ENCODE results near the gene CCDC57.

CCDC57 gene

GRCh38 chr17:82056729-82057621 is 155.7 kb downstream of the CCDC57 start:
- DNase-seq, result no peak

- no peak for DNase-seq
Observed at GRCh38 chr17:82055965-82056728, 156.5 kb downstream of the CCDC57 start.

- no peak for DNase-seq
Observed at GRCh38 chr17:82055023-82055964, 157.3 kb downstream of the CCDC57 start.

DNA sequence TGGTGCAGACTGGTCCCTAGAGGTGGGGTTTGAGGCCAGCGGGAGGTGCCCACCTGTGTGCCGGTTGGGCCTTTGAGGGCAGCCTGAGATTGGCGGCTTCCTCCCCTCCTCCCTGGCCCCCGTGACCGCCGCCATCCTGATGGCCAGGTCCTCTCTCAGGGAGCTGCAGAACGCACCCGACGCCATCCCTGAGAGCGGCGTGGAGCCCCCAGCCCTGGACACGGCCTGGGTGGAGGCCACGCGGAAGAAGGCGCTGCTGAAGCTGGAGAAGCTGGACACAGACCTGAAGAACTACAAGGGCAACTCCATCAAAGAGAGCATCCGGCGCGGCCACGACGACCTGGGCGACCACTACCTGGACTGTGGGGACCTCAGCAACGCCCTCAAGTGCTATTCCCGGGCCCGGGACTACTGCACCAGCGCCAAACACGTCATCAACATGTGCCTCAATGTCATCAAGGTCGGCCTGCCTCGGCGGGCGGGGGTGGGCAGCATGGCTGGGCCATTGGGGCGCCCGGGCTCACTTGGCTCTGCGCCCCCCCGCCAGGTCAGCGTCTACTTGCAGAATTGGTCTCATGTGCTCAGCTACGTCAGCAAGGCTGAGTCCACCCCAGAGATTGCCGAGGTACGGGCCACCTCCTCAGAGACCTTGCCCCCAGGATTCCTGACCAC is 158.2 kb downstream of the CCDC57 start:
- no peak for DNase-seq

- DNase-seq, result no peak
Observed at GRCh38 chr17:82053556-82054263, 158.9 kb downstream of the CCDC57 start.

DNA sequence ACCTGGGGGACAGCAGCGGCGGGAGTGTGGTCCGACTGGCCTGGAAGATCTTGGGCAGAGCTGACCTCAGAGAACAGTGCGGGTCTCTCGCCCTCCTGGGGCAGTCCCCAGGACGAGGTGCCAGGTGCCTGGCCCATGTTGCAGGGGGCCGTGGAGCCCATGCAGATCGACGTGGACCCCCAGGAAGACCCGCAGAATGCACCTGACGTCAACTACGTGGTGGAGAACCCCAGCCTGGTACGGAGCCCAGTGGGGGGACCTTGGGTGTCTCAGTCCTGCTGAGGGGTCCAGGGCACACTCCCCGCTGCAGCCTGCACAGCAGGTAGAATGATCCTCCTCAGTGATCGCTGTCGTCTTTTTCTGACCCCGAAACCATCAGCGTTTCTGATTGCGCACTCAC is 159.5 kb downstream of the CCDC57 start:
- no peak for DNase-seq

GRCh38 chr17:82052638-82053059 is 160.0 kb downstream of the CCDC57 start:
- DNase-seq, result no peak

- no peak for DNase-seq
Observed at GRCh38 chr17:82051776-82052637, 160.6 kb downstream of the CCDC57 start, which contains the start of the genes GPS1 and RFNG. GPS1 (plus strand) TSS chr17:82051898; CDS start chr17:82051932, 34 bp downstream. RFNG (minus strand) TSS chr17:82051811; CDS start chr17:82051766, 45 bp downstream.

All from DMS79 (cell line).